Liver (tissue), 9 donors: ENCODE measurements around the gene TMEM222. TPM values are rescaled to one million over a fixed set of nuclear protein-coding genes. Genes with fewer than 3 reads are reported as not detected.
A peak's percentile ranks its signal among the peaks of the same experiment; 100 is the strongest.

Experiments used
- DNase-seq: peaks from one replicate; pipeline ENCODE4 v3.0.0-alpha.2; 2017; ENCODE audit warnings: low spot score
- H3K27ac ChIP-seq, 2 donors: one replicate each; pipeline ENCODE4 v1.7.0; 2013; ENCODE audit warnings: inconsistent platforms in 2 of 2, low read length in 2 of 2, control low read depth in 1 of 2, low read depth in 1 of 2, mild to moderate bottlenecking in 1 of 2
- H3K27me3 ChIP-seq, 4 donors: one replicate each; pipeline versions ENCODE4 v1.6.1 to v1.7.0; 2013; ENCODE audit warnings: low read length in 3 of 4, inconsistent platforms in 1 of 4, mild to moderate bottlenecking in 1 of 4, moderate library complexity in 1 of 4; ENCODE audit not compliant: control insufficient read depth in 4 of 4, insufficient read depth in 4 of 4
- H3K36me3 ChIP-seq, 4 donors: one replicate each; pipeline versions ENCODE4 v1.6.1 to v1.7.0; 2013; ENCODE audit warnings: low read length in 3 of 4, mild to moderate bottlenecking in 3 of 4, low read depth in 1 of 4, moderate library complexity in 1 of 4; ENCODE audit not compliant: control insufficient read depth in 4 of 4, insufficient read depth in 3 of 4
- H3K4me1 ChIP-seq, 4 donors: one replicate each; pipeline versions ENCODE4 v1.6.1 to v1.7.0; 2013; ENCODE audit warnings: low read length in 3 of 4, mild to moderate bottlenecking in 3 of 4, moderate library complexity in 1 of 4; ENCODE audit not compliant: control insufficient read depth in 4 of 4, insufficient read depth in 4 of 4
- H3K4me3 ChIP-seq, 3 donors: one replicate each; pipeline versions ENCODE4 v1.6.1 to v1.7.0; 2013; ENCODE audit warnings: low read length in 3 of 3, control low read depth in 1 of 3, low read depth in 1 of 3, mild to moderate bottlenecking in 1 of 3
- H3K9ac ChIP-seq, 2 donors: one replicate each; pipeline ENCODE4 v1.7.0; 2013; ENCODE audit warnings: low read length in 2 of 2, mild to moderate bottlenecking in 2 of 2, moderate library complexity in 2 of 2, control low read depth in 1 of 2, low read depth in 1 of 2
- H3K9me3 ChIP-seq, 4 donors: one replicate each; pipeline versions ENCODE4 v1.6.1 to v1.7.0; 2013; ENCODE audit warnings: low read length in 3 of 4; ENCODE audit not compliant: control insufficient read depth in 4 of 4
- CTCF ChIP-seq: fragments of 150-350 bp; IDR thresholded peaks from 2 replicates; pipeline ENCODE4 v1.5.1; 2017; ENCODE audit warnings: improper control_type of control experiment, low read depth, low read length; ENCODE audit not compliant: missing input control
- EGR1 ChIP-seq, 2 donors: IDR thresholded peaks; 2 replicates each; pipeline ENCODE4 v1.6.1; 2016 to 2018; ENCODE audit warnings: antibody characterized with exemption in 2 of 2, low read depth in 2 of 2
- FOXA1 ChIP-seq: IDR thresholded peaks from 2 replicates; pipeline ENCODE4 v1.6.1; 2016; ENCODE audit warnings: antibody characterized with exemption
- FOXA2 ChIP-seq: IDR thresholded peaks from 2 replicates; pipeline ENCODE4 v1.6.1; 2016; ENCODE audit warnings: antibody characterized with exemption
- HNF4G ChIP-seq: IDR thresholded peaks from 2 replicates; pipeline ENCODE4 v1.6.1; 2016; ENCODE audit warnings: antibody characterized with exemption
- JUND ChIP-seq, 2 donors: IDR thresholded peaks; 2 replicates each; pipeline ENCODE4 v1.6.1; 2016; ENCODE audit warnings: antibody characterized with exemption in 2 of 2
- NR2F2 ChIP-seq: IDR thresholded peaks from 2 replicates; pipeline ENCODE4 v1.6.1; 2016; ENCODE audit warnings: antibody characterized with exemption
- RAD21 ChIP-seq, 2 donors: IDR thresholded peaks; 2 replicates each; pipeline ENCODE4 v1.6.1; 2016; ENCODE audit warnings: antibody characterized with exemption in 2 of 2, mild to moderate bottlenecking in 2 of 2
- REST ChIP-seq: IDR thresholded peaks from 2 replicates; pipeline ENCODE4 v1.6.1; 2016; ENCODE audit warnings: antibody characterized with exemption, mild to moderate bottlenecking
- RXRA ChIP-seq, 2 donors: IDR thresholded peaks; 2 replicates each; pipeline ENCODE4 v1.6.1; 2017 to 2018; ENCODE audit warnings: antibody characterized with exemption in 2 of 2, mild to moderate bottlenecking in 1 of 2
- SP1 ChIP-seq: IDR thresholded peaks from 2 replicates; pipeline ENCODE4 v1.6.1; 2018; ENCODE audit warnings: antibody characterized with exemption, mild to moderate bottlenecking
- TAF1 ChIP-seq: conservative IDR thresholded peaks from 2 replicates; pipeline ENCODE4 v1.6.1; 2016; ENCODE audit warnings: antibody characterized with exemption, mild to moderate bottlenecking
- YY1 ChIP-seq: IDR thresholded peaks from 2 replicates; pipeline ENCODE4 v1.6.1; 2016; ENCODE audit warnings: antibody characterized with exemption, mild to moderate bottlenecking
- WGBS: extraction: QIAGEN DNeasy Blood & Tissue Kit; methylation state at CpG from one replicate; pipeline ENCODE4 v1.1.7; 2013; 5-methylcytosine and 5-hydroxymethylcytosine counted together
- polyA plus RNA-seq, 2 donors: library from polyadenylated mRNA; stranded (reverse) in 1 of 2; unstranded in 1 of 2; fragments of 200-250 nt in 1 of 2; fragments of >200 nt in 1 of 2; fragmentation: Nextera tagmentation in 1 of 2; extraction: Ambion mirVana in 1 of 2; gene quantifications; one replicate each; pipeline versions ENCODE4 v1.2.1 to v1.2.3, GENCODE V29; 2013 to 2015
- total RNA-seq, 2 donors: library from RNA; depleted of rRNA; stranded (reverse); fragments of >200 nt; gene quantifications; one replicate each; pipeline ENCODE4 v1.2.3, GENCODE V29; 2014
- TF ChIP-seq, protein P1 (sequence below): IDR thresholded peaks from 2 replicates; pipeline ENCODE4 v1.6.1; 2016; ENCODE audit warnings: antibody characterized with exemption
- TF ChIP-seq, protein P2 (sequence below): IDR thresholded peaks from 2 replicates; pipeline ENCODE4 v1.6.1; 2016; ENCODE audit warnings: antibody characterized with exemption
- TF ChIP-seq, protein P3 (sequence below): IDR thresholded peaks from 2 replicates; pipeline ENCODE4 v1.6.1; 2016; ENCODE audit warnings: antibody characterized with exemption
- donor health status: healthy.
- donor health status: healthy.
- donor health status: healthy.
- donor health status: healthy.
- donor health status: healthy.

The TMEM222 gene
- total and polyA plus RNA-seq, 4 donors: 14.7 to 32.9 (median 21.8) TPM

- TF ChIP-seq, protein P1, sequence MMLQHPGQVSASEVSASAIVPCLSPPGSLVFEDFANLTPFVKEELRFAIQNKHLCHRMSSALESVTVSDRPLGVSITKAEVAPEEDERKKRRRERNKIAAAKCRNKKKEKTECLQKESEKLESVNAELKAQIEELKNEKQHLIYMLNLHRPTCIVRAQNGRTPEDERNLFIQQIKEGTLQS: no peak
- TF ChIP-seq JUND (IDR thresholded peaks at IDR 0.05) (no peak), YY1 (no peak)
- TF ChIP-seq, protein P2, sequence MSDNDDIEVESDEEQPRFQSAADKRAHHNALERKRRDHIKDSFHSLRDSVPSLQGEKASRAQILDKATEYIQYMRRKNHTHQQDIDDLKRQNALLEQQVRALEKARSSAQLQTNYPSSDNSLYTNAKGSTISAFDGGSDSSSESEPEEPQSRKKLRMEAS: no peak
Observed at GRCh38 chr1:27342391-27342777, 20.4 kb downstream of the TMEM222 start (continued).

DNA sequence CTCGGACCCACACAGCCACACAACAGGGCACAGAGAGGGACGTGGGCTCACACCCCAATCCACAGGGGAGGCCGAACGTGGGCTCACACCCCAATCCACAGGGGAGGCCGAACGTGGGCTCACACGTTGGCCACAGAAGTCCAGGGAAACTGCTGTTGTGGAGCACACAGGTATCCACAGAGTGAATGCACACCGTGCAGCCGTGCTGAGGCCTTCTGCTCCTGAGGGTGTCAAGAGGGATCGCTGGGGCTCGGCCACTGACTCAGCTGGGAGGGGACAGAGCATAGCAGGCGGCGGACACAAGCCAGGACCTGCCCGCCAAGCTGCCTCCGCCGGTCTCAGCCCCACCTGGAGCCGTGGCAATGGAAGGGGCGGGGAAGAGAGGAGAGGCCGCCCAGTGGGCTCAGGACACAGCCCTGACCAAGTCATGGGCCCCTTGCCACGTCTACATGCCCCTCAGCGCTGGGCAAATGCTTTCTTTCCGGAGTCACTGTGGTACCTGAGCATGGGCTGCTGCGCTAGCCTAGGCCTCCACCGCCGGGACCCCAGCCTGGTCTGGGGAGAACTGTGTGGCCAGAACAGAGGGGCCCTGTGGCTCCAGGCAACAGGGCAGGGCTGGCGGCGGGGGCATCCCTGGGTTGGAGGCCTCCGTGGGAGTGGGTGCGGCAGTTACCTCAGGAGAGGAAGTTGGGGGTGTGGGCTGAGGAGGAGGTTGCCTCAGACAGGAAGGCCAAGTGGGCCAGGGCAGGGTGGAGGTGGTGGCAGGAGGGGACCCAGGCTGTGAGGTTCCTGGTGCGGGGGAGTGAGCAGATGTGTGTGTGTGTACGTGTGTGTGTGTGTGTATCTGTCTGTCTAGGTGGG, 21.0 kb downstream of the TMEM222 start:
- no peaks in the 10 kb centered on the region for H3K4me1 ChIP-seq
- no peak for TF ChIP-seq EGR1 (IDR thresholded peaks at IDR 0.05; ENCODE audit: low read depth in 2 of 2)
- peak overlapping the region in 1 of 2 donors; percentile 22 for H3K9ac ChIP-seq
- H3K27ac ChIP-seq: peak overlapping the region; percentile 36 to 72
- WGBS: 70% methylated on average over 31 of the region's 31 CpGs
- DNase-seq: no peak
- H3K27me3 ChIP-seq: no peaks in the 10 kb centered on the region
- no peak overlapping the region for H3K4me3 ChIP-seq
- no peaks in the 10 kb centered on the region for H3K9me3 ChIP-seq
- H3K36me3 ChIP-seq: no peaks in the 10 kb centered on the region

DNA sequence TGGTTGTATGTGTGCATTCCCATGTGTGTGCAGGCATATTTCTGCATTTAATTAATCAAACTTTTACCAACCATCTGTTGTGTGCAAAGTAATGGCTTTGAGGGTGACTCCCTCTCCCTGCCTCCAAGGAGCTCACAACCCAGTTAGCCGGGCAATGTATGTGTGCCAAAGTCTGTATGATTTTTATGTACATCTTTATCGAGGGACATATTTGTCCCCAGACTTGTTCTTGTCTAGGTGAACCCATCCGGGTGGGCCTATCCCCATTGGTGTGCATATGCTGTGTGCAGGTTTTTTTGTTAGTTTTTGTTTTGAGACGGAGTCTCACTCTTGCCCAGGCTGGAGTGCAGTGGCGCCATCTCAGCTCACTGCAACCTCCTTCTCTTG, 21.7 kb downstream of the TMEM222 start:
- Histone ChIP-seq H3K27me3 (no peaks in the 10 kb centered on the region), H3K9ac (no peak overlapping the region), H3K36me3 (no peaks in the 10 kb centered on the region), H3K4me1 (no peaks in the 10 kb centered on the region), H3K9me3 (no peaks in the 10 kb centered on the region), H3K4me3 (no peak overlapping the region), H3K27ac (no peak overlapping the region)
- no peak for DNase-seq
- TF ChIP-seq, protein P3, sequence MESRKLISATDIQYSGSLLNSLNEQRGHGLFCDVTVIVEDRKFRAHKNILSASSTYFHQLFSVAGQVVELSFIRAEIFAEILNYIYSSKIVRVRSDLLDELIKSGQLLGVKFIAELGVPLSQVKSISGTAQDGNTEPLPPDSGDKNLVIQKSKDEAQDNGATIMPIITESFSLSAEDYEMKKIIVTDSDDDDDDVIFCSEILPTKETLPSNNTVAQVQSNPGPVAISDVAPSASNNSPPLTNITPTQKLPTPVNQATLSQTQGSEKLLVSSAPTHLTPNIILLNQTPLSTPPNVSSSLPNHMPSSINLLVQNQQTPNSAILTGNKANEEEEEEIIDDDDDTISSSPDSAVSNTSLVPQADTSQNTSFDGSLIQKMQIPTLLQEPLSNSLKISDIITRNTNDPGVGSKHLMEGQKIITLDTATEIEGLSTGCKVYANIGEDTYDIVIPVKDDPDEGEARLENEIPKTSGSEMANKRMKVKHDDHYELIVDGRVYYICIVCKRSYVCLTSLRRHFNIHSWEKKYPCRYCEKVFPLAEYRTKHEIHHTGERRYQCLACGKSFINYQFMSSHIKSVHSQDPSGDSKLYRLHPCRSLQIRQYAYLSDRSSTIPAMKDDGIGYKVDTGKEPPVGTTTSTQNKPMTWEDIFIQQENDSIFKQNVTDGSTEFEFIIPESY: no peak
- TF ChIP-seq CTCF: no peak
- no peak for TF ChIP-seq YY1
- no peak for TF ChIP-seq EGR1 (IDR thresholded peaks at IDR 0.05; ENCODE audit: low read depth in 2 of 2)
- 78% methylated on average over 5 of the region's 5 CpGs for WGBS

DNA sequence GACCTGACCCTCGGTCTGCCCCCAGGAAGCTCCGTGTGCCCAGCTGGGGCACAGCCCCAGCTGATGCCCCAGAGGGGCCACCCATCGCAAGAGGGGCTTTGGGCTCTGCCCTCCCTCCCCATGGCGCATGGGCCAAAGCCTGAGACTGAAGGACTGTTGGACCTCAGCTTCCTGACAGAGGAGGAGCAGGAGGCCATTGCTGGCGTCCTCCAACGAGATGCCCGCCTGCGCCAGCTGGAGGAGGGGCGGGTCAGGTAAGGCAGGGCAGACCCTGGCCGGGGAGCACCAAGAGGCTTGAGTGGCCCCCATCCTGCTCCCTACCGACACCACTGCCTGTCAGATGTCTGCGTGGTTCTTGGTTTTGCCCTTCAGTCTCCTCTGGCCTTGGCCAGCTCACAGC, 23.3 kb downstream of the TMEM222 start:
- no peak for DNase-seq
- H3K36me3 ChIP-seq: no peaks in the 10 kb centered on the region
- no peak overlapping the region for H3K27ac ChIP-seq
- 93% methylated on average over 12 of the region's 12 CpGs for WGBS
- no peaks in the 10 kb centered on the region for H3K27me3 ChIP-seq
- peaks cover 0 to 15% (median 11%) of the 10 kb centered on the region in 4 donors for H3K4me1 ChIP-seq
- H3K4me3 ChIP-seq: no peak overlapping the region
- no peak overlapping the region for H3K9ac ChIP-seq
- H3K9me3 ChIP-seq: no peaks in the 10 kb centered on the region
- TF ChIP-seq FOXA1 (no peak), NR2F2 (no peak), RXRA (IDR thresholded peaks at IDR 0.05) (no peak), RAD21 (IDR thresholded peaks at IDR 0.05) (no peak), YY1 (no peak), FOXA2 (no peak), EGR1 (IDR thresholded peaks at IDR 0.05; ENCODE audit: low read depth in 2 of 2) (no peak), TAF1 (no peak), HNF4G (no peak), SP1 (no peak), REST (no peak)
- TF ChIP-seq, protein P1: no peak
